Epithelial cell of proximal tubule (primary cell): ENCODE results near the gene LEFTY2. TPM values are rescaled to one million over a fixed set of nuclear protein-coding genes. Genes with fewer than 3 reads are reported as not detected.

ENCODE experiments used
- DNase-seq: peaks from one replicate; pipeline ENCODE4 v3.0.0-alpha.2; 2011; ENCODE audit warnings: low read depth
- H3K4me3 ChIP-seq: 2 replicates; pipeline ENCODE4 v1.5.1; 2011; ENCODE audit warnings: low read depth, mild to moderate bottlenecking, low read length
- CTCF ChIP-seq: conservative IDR thresholded peaks from 2 replicates; pipeline ENCODE4 v1.5.1; 2012; ENCODE audit warnings: low read depth, mild to moderate bottlenecking, low read length
- total RNA-seq: library from RNA; depleted of rRNA; stranded (reverse); fragments of >200 nt; gene quantifications from 2 replicates; pipeline ENCODE4 v1.2.3, GENCODE V29; 2015

Gene LEFTY2
- total RNA-seq, 1 donor from 2014 or later = not detected

GRCh38 chr1:225962440-225962975, 21.5 kb upstream of the LEFTY2 start:
- DNase-seq = no peak
- peak; percentile 63 for TF ChIP-seq CTCF
- H3K4me3 ChIP-seq = no peak overlapping the region

- no peak for TF ChIP-seq CTCF
- H3K4me3 ChIP-seq = no peak overlapping the region
- DNase-seq = no peak
These were observed 20.8 kb upstream of the LEFTY2 start for GRCh38 chr1:225961659-225962439.

- no peak for DNase-seq
- H3K4me3 ChIP-seq = no peak overlapping the region
- no peak for TF ChIP-seq CTCF
These were observed 17.0 kb upstream of the LEFTY2 start for GRCh38 chr1:225958041-225958440.

- no peak overlapping the region for H3K4me3 ChIP-seq
- no peak for DNase-seq
- no peak for TF ChIP-seq CTCF
These were observed 13.7 kb upstream of the LEFTY2 start for GRCh38 chr1:225954753-225955152.

- H3K4me3 ChIP-seq = no peak overlapping the region
- DNase-seq = no peak
- TF ChIP-seq CTCF = no peak
These were observed 12.3 kb upstream of the LEFTY2 start for GRCh38 chr1:225953315-225953714.

- TF ChIP-seq CTCF = no peak
- no peak overlapping the region for H3K4me3 ChIP-seq
- no peak for DNase-seq
These were observed 10.0 kb upstream of the LEFTY2 start for GRCh38 chr1:225950905-225951497.
